Heart left ventricle (tissue), 13 donors: ENCODE results near the gene GLDC.

Source experiments
- CTCF ChIP-seq, 12 donors: fragments of 200-600 bp; sonication (generic) in 4 of 12; IDR thresholded peaks; one replicate each; pipeline versions ENCODE4 v1.5.0 to v1.8.0; 2018 to 2022; ENCODE audit warnings: antibody characterized with exemption in 12 of 12, mild to moderate bottlenecking in 5 of 12
- POLR2A ChIP-seq, 2 donors: fragments of 450-650 bp; IDR thresholded peaks; one replicate each; pipeline ENCODE4 v1.6.1; 2017; ENCODE audit warnings: antibody characterized with exemption in 2 of 2, mild to moderate bottlenecking in 2 of 2, moderate library complexity in 2 of 2
- donor health status: ischemic (EF 13 %, LVEDD 7.1; RV severe dilation, severe dysfunction).
- donor health status: DM: no; HTN: yes; CAD: no.
- donor health status: DM: no; HTN: no; CAD: no.
- donor health status: ischemic (EF 25% LVEDD 6.9; RV normal size, moderate dysfunction).
- donor health status: ischemic (EF 25% LVEDD 5.7; RV mildly dilated, moderate dysfunction).
- donor health status: ischemic (EF 35%, LVEDD 5.7; RV mildly dilated, moderate dysfunction).
- donor health status: nonischemic (EF 11% LVEDD 7.7; RV severe dilation, severe dysfunction).
- donor health status: DM: yes; HTN: yes; CAD: no.
- donor health status: PGD.
- donor health status: ischemic (EF 29% LVEDD 5.4; RV normal size, mild dysfunction).
- donor health status: nonischemic (EF 23%, LVEDD 6.1; RV moderate dilation, normal function).

- TF ChIP-seq CTCF (IDR thresholded peaks at IDR 0.05) (no peak), POLR2A (IDR thresholded peaks at IDR 0.05) (no peak)
Observed at GRCh38 chr9:6575324-6576034, 70.0 kb downstream of the GLDC start.
